DND-41 (cell line): ENCODE data around the gene SENP6.

Source experiments
- CTCF ChIP-seq: IDR thresholded peaks from 2 replicates; pipeline ENCODE4 v1.5.1; 2012; ENCODE audit warnings: borderline replicate concordance, low read length, moderate library complexity, mild to moderate bottlenecking; ENCODE audit not compliant: poor library complexity, severe bottlenecking; ENCODE audit errors: extremely low read depth
- EZH2 ChIP-seq: IDR thresholded peaks from 3 replicates; pipeline ENCODE4 v1.6.1; 2012; ENCODE audit warnings: borderline replicate concordance, low read depth, mild to moderate bottlenecking, moderate library complexity, low read length, inconsistent platforms; ENCODE audit not compliant: severe bottlenecking

GRCh38 chr6:75557068-75557467, 44.6 kb upstream of the SENP6 start:
- TF ChIP-seq CTCF = no peak
- TF ChIP-seq EZH2 = no peak
